ENCODE data around the gene SALL1.

GRCh38 chr16:51197953-51198748 is 47.1 kb upstream of the SALL1 start:
- TF ChIP-seq CTCF (IDR thresholded peaks at IDR 0.05) (no peak), POLR2A (IDR thresholded peaks at IDR 0.05) (no peak)
